GM18951 (cell line): ENCODE data around the gene VSIG10.

Experiments used
- POLR2A ChIP-seq: IDR thresholded peaks from 4 replicates; pipeline ENCODE4 v1.6.1; 2011; ENCODE audit warnings: mild to moderate bottlenecking; ENCODE audit not compliant: insufficient read length, insufficient read depth; ENCODE audit errors: extremely low read depth
- in situ Hi-C: fragments of 300-500 bp; cut with MboI; formaldehyde crosslinking; loops from one replicate; pipeline ENCODE4 v1.12.0; 2022; ENCODE audit warnings: low sequenced_read_pairs, mixed read lengths, inconsistent platforms; ENCODE audit not compliant: unreplicated experiment

The VSIG10 gene, protein sequence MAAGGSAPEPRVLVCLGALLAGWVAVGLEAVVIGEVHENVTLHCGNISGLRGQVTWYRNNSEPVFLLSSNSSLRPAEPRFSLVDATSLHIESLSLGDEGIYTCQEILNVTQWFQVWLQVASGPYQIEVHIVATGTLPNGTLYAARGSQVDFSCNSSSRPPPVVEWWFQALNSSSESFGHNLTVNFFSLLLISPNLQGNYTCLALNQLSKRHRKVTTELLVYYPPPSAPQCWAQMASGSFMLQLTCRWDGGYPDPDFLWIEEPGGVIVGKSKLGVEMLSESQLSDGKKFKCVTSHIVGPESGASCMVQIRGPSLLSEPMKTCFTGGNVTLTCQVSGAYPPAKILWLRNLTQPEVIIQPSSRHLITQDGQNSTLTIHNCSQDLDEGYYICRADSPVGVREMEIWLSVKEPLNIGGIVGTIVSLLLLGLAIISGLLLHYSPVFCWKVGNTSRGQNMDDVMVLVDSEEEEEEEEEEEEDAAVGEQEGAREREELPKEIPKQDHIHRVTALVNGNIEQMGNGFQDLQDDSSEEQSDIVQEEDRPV

GRCh38 chr12:118103601-118104382 lies at the start of gene VSIG10:
Gene VSIG10, minus strand, starts transcription at chr12:118104011. Its CDS starts 340 bp downstream, at chr12:118103671.
- TF ChIP-seq POLR2A = no peak
- in situ Hi-C loops = no loop called here

- in situ Hi-C loops = loop anchor here (10.0 kb wide), 1 partner anchor 233 kb away; no protein-coding TSS in a partner anchor
- TF ChIP-seq POLR2A = no peak
Observed at GRCh38 chr12:118151755-118152154, 47.9 kb upstream of the VSIG10 start.

DNA sequence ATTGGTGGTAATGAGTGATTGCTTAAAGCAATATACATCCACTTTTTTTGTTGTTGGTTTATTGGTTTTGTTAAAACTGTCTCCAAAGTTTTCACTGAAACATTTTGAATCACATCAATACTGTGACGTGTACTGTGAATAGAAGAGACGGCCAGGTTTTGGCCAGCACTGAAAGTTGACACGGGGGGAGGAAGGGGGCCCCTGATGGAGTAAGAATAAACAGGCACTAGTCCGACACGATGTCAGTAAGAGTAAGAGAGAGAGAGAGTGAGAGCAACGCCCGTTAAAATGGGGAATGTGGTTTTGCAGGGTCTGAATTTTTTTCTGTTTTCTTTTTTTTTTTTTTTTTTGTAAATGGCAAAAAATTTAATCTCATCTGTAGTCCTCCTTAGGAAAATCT lies 46.8 kb upstream of the VSIG10 start:
- TF ChIP-seq POLR2A = no peak
- in situ Hi-C loops = loop anchor here (10.0 kb wide), 1 partner anchor 234 kb away; no protein-coding TSS in a partner anchor

GRCh38 chr12:118148287-118148686 lies 44.5 kb upstream of the VSIG10 start:
- in situ Hi-C loops = no loop called here
- TF ChIP-seq POLR2A = no peak

DNA sequence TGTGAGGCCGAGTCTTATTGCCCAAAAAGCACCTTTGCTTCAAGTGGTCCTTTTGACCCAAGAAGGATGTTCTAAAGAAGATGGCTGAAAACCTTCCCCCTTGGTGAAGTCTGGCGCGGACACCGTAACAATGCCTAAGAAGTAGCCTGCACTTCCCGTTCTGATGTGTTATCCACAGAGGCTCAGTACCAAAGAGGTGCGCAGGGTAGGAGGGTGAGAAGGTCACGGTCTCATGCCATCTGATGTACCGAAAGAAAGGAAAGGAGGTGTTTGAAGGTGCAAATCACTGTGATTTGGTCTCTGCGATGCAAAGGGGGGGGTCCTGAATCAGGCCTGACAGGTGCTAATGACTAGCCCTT lies 42.0 kb upstream of the VSIG10 start:
- in situ Hi-C loops = no loop called here

DNA sequence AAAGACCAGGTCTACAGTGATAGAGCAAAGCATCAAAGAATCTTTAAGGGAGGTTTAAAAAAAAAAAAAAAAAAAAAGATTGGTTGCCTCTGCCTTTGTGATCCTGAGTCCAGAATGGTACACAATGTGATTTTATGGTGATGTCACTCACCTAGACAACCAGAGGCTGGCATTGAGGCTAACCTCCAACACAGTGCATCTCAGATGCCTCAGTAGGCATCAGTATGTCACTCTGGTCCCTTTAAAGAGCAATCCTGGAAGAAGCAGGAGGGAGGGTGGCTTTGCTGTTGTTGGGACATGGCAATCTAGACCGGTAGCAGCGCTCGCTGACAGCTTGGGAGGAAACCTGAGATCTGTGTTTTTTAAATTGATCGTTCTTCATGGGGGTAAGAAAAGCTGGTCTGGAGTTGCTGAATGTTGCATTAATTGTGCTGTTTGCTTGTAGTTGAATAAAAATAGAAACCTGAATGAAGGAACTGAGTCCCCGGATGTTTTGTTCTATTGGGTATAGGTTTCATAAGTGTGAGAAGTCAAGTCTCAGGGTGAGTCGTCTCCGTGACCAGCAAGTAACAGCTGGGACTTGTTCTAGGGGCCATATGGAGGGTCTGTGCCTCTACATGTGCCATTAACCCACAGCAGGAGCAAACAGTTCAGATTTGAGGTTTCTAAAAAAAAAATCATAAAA lies 41.4 kb upstream of the VSIG10 start:
- in situ Hi-C loops = no loop called here
- no peak for TF ChIP-seq POLR2A

More for the DNA sequence above, 42.0 kb upstream of the VSIG10 start:
- TF ChIP-seq POLR2A = no peak

DNA sequence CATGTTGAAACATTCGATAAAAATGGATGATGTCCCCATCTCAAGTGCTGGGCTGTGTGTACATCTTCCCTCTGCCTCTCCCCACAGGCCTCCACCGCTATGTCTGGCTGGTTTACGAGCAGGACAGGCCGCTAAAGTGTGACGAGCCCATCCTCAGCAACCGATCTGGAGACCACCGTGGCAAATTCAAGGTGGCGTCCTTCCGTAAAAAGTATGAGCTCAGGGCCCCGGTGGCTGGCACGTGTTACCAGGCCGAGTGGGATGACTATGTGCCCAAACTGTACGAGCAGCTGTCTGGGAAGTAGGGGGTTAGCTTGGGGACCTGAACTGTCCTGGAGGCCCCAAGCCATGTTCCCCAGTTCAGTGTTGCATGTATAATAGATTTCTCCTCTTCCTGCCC lies 40.7 kb upstream of the VSIG10 start:
- in situ Hi-C loops = no loop called here
- TF ChIP-seq POLR2A = no peak

DNA sequence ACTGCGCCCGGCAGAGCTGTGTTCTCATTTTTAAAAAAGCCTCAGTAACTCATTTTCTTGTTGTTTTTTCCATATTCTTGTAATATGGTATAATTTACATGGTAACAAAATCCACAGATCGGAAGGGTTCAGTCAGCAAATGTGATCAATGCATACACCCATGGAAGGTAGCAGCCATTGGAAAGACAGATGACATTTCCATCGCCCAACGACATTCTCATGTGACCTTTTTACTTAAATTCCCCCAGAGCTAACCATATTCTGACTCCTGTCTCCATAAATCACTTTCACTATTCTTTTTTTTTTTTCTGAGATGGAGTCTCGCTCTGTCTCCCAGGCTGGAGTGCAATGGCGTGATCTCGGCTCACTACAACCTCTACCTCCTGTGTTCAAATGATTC lies 37.0 kb upstream of the VSIG10 start:
- TF ChIP-seq POLR2A = no peak
- in situ Hi-C loops = no loop called here

DNA sequence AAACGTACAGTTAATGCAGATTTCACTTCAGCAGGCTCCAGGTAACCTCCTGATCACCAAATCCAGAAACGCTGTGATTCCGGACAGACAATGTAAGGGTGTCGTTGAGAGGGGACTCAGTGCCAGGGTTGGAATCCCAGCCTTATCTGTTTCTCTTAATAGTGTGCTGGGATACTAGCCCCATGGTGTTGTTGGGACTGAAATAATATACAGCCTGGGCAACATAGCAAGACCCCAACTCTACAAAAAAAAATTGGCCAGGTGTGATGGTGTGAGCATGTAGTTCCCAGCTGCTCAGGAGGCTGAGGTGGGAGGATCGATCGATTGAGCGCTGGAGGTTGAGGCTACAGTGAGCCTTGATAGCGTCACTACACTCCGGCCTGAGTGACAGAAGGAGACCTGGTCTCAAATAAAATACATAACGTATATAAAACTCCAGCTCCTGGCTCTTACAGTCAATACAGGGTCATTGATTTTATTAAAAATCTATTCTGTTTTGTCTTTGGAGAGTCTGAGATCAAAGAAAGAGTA lies 33.4 kb upstream of the VSIG10 start:
- no peak for TF ChIP-seq POLR2A
- in situ Hi-C loops = no loop called here

DNA sequence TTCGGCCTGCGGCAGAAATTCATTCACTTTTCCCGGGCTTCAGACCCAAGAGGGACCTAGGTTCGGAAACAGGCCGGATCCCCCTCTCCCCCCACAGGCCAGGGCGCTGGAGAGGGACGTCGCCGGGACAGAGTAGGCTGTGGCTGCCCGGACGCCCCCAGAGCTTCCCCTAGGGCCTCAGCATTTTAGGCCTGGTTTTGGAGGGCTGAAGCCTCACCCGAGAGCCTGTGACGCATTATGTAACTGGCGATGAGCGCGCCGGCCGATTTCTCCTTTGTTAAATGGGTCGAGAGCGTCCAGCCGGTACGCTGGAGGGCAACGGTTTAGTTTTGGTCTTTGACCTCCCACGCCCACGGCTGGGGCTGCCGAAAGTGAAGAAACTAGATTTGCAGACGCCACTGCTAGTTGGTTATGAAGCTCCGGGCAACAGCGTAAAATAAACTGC lies 32.8 kb upstream of the VSIG10 start:
- TF ChIP-seq POLR2A = no peak
- in situ Hi-C loops = no loop called here

DNA sequence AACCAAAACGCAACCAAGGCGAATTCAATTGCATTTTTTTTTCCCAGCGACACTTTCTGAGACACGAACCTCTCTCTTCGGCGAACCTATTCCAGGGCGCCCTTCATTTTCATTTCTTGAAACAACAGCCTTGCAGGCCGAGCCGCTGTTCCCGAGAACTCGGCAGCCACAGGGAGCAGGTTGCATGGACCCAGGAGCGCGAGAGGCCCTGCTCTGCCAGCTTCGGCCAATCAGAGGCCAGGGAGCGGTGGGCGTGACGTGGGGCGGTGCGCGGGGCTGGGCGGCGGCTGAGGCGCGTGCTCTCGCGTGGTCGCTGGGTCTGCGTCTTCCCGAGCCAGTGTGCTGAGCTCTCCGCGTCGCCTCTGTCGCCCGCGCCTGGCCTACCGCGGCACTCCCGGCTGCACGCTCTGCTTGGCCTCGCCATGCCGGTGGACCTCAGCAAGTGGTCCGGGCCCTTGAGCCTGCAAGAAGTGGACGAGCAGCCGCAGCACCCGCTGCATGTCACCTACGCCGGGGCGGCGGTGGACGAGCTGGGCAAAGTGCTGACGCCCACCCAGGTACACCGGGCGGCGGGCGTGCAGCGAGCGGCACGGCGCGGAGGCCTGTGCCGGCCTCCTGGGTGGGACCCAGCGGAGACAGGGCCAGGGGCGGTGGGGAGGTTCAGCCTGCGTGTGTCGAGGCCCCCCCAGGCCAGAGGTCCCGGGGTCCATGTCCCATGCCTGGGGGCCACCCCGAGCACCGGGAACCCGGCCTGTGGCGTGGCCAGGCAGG lies 32.2 kb upstream of the VSIG10 start, which contains the start of gene PEBP1:
Gene PEBP1, plus strand, starts transcription at position 337 of the 771 bp plus-strand sequence. Its CDS starts 86 bp downstream, at position 423.
- peak; percentile 91 for TF ChIP-seq POLR2A
- in situ Hi-C loops = no loop called here

DNA sequence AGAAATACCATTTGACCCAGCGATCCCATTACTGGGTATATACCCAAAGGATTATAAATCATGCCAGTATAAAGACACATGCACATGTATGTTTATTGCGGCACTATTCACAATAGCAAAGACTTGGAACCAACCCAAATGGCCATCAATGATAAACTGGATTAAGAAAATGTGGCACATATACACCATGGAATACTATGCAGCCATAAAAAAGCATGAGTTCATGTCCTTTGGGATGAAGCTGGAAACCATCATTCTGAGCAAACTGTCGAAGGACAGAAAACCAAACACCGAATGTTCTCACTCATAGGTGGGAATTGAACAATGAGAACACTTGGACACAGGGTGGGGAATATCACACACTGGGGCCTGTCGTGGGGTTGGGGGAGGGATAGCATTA lies 25.6 kb upstream of the VSIG10 start:
- in situ Hi-C loops = loop anchor here (10.0 kb wide), 1 partner anchor 55 kb away; no protein-coding TSS in a partner anchor

DNA sequence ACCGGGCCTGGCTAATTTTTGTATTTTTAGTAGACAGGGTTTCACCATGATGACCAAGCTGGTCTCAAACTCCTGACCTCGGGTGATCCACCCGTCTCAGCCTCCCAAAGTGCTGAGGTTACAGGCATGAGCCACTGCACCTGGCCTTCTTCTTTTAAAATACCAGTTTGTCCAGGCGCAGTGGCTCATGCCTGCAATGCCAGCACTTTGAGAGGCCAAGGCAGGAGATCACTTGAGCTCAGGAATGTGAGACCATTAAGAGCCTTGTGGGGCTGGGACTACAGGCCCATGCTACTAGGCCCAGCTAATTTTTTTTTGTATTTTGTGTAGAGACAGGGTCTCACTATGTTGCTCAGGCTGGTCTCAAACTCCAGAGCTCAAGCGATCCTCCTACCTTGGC lies 24.1 kb upstream of the VSIG10 start:
- in situ Hi-C loops = loop anchor here (10.0 kb wide), 1 partner anchor 57 kb away; no protein-coding TSS in a partner anchor
- no peak for TF ChIP-seq POLR2A
